SK-N-MC (cell line): Measurements from ENCODE around the gene NEMP2.

Experiments
- EZH2 ChIP-seq: fragments of 200-600 bp; sonication (generic); IDR thresholded peaks from one replicate; pipeline ENCODE4 v1.6.1; 2017; ENCODE audit warnings: antibody characterized with exemption
- POLR2AphosphoS5 ChIP-seq: IDR thresholded peaks from 2 replicates; pipeline ENCODE4 v1.6.1; 2012; ENCODE audit warnings: mild to moderate bottlenecking, low read depth, low read length, borderline replicate concordance

DNA sequence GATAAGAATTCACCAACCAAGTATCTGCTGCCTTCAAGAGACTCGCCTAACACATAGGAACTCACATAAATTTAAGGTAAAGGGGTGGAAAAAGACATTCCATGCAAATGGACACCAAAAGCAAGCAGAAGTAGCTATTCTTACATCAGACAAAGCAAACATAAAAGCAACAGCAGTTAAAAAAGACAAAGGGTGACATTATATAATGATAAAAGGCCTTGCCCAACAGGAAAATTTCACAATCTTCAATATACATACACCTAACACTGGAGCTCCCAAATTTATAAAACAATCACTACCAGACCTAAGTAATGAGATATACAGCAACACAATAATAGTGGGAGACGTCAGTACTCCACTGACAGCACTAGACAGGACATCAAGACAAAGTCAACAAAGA lies 41.4 kb downstream of the NEMP2 start:
- TF ChIP-seq POLR2AphosphoS5 (no peak), EZH2 (no peak)
